NB4 (cell line): ENCODE results near the gene ARFGEF3.

ENCODE experiments used
- CTCF ChIP-seq: IDR thresholded peaks from one replicate; pipeline ENCODE4 v1.5.1; 2012; ENCODE audit warnings: low read depth, low read length
- MYC ChIP-seq: IDR thresholded peaks from 2 replicates; pipeline ENCODE4 v1.6.1; 2011; ENCODE audit warnings: low read depth, low read length
- POLR2A ChIP-seq: IDR thresholded peaks from 2 replicates; pipeline ENCODE4 v1.6.1; 2011; ENCODE audit warnings: mild to moderate bottlenecking; ENCODE audit not compliant: insufficient read length; ENCODE audit errors: extremely low read depth

DNA sequence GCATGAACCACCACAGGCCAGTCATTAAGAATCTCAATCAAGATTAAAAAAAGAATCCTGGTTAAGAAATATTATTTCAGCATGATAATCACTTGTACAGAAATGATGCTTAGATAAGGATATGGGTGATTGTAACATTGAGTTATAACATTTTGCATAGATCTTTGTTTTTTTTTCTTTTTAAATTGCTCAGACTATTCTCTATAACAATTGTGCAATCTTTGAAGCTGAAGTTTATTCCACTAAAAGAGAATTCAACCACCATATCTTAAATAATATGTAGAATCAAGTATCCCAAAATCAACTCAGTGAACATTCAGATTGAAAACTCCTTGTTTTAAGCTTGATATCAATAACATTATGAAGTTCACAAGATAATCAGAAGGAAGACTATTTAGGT is 215.3 kb downstream of the ARFGEF3 start:
- no peak for TF ChIP-seq POLR2A
- no peak for TF ChIP-seq CTCF
- TF ChIP-seq MYC, result no peak
